ENCODE data around the gene CFAP97D2.
"Not testable (repeated sequence)": the region's sequence is repeated elsewhere in the genome, so short reads cannot be mapped to it uniquely, and the experiment has no call there.

The CFAP97D2 gene

DNA sequence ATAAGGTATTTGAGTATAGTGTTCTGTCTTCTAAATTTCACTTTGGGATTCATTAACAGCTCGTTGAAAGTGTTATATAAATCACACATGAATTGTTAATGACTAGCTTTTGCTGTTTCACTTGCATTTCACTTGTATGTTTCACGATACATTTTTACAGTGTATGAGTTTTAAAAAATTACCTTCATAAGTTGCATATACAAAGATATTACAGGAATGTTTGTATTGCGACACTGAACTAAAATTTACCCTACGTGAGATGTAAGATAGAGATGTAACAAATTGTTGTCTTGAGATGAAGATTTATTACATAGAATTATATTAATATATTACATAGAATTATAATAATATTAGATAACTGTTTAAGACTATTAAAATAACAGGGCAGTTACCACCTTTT lies 57.2 kb downstream of the CFAP97D2 start:
- DNase-seq: no peak

DNA sequence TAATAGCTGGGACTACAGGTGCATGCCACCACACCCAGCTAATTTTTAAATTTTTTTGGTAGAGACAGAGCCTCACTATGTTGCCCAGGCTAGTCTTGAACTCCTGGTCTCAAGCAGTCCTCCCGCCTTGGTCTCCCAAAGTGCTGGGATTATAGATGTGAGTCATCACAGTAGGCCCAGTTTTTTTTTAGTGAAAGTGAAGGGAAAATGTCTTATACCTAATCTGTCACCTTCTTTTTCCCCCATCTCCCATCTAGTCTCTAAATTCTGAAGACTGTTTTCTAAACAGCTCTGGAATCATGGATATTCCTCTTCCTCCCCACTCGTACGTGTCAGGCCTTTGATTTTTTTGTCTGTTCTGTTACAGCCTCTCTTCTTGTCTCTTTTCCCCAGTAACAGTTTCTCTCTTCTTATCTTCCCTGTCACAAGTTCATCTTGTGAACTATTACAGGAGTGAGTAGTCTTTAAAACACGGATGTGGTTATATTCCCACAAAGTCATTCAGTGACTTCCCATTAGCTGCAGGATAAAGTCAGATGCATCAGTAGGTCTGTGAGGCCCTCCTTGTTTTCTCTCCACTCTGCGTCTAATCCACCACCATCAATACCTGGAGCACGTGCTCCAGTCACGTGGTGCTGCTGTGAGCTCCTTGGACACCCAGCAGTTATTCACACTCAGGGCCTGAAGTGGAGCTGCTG lies 58.5 kb downstream of the CFAP97D2 start:
- DNase-seq: no peak

DNA sequence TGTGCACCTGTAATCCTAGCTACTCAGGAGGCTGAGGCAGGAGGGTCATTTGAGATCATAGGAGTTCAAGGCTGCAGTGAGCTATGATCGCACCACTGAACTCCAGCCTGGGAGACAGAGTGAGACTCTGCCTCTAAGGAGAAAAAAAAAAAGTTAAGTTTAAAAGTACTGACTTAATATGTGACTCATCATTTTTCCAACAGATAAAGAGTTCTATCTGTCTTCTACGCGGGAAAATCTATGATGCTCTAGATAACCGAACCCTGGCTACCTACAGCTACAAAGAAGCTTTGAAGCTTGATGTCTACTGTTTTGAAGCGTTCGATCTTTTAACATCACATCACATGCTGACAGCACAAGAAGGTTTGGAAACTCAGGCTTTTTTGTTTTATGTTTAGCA lies 62.9 kb downstream of the CFAP97D2 start:
- DNase-seq: no peak

DNA sequence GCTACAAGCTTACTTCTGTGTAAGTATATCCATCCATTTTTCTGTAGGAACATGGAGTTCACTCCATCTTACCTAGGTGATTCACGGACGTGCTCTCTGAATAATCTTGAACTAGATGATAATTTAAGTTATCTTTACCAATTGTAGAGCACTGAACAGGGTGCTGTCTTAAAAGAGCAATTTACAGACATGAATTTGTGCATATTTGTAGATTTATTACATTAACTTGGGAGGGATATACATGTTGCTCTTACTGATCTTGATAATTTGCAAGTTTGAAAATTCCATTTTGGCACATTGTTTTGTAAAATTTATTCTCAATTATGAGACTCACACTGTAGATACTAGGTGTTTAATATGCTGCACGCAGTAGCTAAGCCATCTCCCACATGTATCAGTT lies 64.9 kb downstream of the CFAP97D2 start:
- no peak for DNase-seq

DNA sequence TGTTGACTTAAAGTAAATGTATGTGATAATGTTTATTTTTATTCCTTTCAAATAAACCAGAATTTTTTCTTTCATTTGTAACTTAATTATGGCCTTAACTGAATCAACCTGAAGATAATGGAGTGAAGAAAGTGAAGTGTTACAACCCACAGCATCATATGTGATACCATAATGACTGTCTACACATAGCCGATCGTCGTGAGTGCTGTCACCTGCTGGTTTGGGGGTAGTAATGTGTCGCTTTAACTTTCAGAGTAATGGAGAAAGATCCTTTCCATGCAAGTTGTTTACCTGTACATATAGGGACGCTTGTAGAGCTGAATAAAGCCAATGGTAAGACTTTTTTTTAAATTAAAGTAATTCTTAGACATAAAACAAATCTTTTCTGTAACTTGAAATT lies 65.6 kb downstream of the CFAP97D2 start:
- no peak for DNase-seq

DNA sequence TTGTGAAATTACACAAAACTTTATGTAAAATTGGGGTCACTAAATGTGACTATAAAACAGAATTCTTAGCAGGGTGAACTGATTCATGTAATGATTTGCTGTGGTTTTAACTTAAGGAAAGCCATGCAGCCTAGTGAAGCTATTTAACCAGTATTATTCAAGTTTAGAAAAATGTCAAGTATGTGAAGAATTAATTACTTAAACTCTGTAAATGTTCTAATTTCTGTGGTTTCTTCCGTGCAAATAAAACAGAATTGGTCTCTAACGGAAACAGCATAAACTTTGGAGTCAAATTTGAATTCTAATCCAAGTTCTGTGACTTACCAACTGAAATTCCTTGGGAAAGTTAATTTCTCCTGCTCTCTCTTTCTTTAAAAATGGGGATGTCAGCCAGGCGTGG lies 69.0 kb downstream of the CFAP97D2 start:
- no peak for DNase-seq

DNA sequence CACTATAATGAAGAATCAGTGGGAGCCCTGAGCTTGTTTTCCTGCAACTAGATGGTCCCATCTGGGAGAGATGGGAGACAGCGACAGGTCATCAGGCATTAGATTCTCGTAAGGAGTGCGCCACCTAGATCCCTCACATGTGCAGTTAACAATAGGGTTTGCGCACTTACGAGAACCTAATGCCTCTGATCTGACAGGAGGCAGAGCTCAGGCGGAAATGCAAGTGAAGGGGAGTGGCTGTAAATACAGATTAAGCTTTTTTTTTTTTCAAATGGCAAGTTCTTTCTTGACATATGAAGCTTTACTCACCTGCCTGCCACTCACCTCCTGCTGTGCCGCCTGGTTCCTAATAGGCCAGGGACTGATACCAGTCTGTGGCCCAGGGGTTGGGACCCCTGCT lies 70.0 kb downstream of the CFAP97D2 start:
- DNase-seq: no peak

DNA sequence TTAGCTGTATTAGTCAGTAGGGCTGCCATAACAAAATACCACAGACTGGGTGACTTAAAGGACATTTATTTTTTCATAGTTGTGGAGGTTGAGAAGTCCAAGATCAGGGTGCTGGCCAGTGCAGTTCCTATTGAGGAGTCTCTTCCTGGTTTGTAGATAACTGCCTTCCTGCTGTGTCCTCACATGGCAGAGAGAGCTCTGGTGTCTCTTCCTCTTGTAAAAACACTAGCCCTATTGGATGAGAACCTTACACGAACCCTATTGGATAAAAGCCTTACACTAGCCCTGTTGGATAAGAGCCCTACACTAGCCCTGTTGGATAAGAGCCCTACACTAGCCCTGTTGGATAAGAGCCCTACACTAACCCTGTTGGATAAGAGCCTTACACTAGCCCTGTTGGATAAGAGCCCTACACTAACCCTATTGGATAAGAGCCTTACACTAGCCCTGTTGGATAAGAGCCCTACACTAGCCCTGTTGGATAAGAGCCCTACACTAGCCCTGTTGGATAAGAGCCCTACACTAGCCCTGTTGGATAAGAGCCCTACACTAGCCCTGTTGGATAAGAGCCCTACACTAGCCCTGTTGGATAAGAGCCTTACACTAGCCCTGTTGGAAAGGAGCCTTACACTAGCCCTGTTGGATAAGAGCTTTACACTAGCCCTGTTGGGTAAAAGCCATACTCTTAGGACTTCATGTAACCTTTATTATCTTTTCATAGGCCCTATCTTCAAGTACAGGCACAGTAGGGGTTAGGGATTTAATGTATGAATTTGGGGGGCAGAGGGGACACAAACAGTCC lies 72.8 kb downstream of the CFAP97D2 start:
- DNase-seq: not testable (repeated sequence)

DNA sequence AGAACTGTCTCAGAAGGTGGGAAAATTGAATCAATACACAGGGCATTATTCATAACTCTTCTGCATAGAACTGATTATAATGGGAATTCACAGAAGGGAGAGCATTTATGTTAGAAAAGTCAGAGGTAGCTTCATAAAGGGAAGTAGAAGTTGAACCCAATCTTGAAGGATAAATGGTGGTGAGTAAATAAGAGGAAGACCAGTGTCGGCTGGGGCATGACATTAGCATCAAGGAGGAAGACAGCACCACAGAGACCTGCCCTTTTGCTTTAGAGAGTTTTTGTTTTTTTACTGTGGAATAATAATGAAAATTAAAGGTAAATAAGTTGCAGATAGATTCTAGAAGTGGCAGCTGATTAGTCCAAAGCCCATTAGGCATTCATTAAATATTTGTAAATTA lies 77.5 kb downstream of the CFAP97D2 start:
- DNase-seq: no peak

DNA sequence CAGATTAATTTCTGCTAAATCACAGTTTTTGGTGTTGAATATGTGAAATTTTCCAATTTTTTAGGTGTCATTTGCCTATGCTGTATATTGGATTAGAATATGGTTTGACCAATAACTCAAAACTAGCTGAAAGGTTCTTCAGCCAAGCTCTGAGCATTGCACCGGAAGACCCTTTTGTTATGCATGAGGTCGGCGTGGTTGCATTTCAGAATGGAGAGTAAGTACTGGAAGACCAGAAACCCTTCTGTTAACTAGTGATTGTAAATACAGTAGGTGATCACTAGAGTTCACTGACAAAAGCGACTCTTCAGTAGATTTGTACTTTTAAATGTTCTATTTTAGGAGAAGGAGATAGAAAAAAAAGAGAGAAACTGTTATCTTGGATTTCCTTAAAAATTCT lies 78.0 kb downstream of the CFAP97D2 start:
- no peak for DNase-seq

DNA sequence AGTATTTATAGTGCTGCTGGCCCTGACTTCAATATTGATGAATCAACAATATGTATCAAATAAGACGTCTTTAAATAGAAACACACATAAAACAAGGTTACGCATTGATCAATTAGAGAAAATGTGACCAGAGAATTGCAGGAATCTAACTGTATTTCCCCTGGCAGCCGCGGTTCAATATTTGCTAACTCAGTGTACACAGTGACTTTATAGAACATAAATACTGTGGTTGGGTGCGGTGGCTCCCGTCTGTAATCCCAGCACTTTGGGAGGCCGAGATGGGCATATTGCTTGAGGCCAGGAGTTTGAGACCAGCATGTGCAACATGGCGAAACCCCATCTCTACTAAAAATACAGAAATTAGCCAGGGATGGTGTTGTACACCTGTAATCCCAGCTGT lies 79.5 kb downstream of the CFAP97D2 start:
- DNase-seq: no peak

DNA sequence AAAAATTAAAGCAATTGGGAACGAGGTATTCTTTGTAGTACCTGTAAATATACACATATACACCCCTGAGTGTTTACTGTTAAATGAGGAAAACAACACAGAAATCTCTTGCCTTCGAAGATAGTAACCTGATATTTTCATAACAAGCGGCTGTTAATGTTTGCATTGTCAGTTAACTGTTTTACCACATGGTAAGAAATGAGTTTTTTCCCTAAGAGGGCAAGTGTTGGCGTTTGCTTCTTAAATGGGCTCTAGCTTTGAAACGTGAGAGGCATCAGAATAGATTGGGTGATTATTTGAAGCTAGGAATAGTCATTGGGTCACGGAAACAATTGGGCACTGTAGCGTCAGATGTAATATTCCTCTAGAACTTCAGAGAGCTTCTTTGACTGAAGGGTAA lies 80.3 kb downstream of the CFAP97D2 start:
- DNase-seq: no peak

DNA sequence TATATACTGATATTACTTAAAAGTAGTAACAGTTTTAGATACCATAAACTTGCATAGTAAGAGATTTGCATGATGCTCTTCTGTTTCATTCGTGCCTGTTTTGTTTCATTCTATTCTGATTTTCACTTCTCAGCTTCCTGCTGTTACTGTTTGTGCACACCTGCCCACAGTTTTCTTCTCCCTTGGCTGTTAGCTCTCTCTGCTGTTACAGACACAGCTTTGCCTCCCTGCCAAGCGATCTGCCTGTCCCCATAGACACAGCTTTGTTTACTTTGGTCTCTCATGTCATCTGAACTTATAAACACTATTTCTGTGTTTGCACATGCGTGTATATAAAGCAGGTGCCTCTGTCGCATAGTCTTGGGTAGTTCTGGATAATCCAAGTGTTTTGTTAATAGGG lies 80.9 kb downstream of the CFAP97D2 start:
- no peak for DNase-seq

DNA sequence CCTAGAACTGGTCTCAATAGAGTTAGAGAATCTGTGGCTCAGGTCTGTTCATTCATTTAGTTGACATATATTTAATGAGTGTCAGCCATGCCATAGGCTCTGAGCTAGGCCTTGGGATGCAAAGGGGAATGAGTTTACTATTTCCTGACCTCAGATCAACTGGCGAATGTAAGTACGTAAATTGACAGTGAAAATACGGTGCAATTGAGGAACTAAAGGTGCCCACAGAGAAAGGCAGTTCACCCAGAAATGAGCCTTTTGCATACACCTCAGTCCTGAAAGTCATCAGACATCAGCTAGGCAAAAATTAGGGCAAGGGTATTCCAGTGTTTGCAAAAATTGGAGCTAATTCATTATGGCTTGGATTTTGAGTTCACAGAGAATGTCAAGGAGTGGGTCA lies 81.8 kb downstream of the CFAP97D2 start:
- DNase-seq: no peak

DNA sequence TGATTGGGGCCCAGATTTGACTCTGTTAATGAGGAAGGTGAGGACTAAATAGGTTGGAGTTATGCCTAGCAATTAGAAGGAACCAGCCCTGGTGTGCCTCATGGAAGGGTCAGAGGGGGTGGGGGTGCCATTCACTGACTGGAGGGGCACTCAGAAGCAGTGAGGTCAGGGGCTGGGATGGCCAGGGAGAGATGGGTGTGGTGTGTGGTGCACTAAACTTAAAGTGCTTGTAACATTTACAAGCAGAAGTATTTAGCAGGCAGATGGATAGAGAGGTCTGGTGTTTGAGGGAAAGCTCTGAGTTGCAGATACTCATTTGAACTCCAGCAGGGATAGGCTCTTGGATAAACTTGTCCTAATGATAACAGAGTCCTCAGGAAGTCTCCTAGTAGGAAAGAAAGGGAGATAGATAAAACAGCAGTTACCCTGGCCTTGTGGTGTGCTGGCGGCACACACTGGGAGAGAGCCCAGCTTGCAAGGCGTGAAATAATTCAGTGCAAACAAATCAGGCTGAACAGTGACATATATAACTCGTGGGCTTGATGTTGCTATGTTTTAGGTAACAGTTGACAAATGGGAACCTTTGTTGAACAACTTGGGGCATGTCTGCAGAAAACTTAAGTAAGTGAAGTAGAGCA lies 82.4 kb downstream of the CFAP97D2 start:
- no peak for DNase-seq

DNA sequence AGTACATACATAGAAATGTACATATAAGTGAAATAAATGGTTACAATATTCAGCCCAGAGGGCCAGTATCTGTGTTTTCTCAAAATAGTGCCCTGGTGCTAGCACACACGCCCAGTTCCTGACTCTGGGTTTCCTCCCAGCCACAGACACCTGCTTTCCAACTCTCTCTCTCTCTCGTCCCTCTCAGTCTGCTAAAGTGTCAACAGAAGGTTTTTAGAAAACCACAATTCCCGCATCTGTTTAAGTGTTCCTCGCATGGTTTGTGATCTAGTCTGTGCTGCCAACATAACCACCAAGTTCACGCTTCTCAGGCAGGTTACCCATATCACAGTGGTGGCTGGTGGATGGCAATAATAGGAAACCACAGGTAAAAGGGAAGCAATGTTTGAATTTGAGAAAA lies 84.5 kb downstream of the CFAP97D2 start:
- DNase-seq: no peak

DNA sequence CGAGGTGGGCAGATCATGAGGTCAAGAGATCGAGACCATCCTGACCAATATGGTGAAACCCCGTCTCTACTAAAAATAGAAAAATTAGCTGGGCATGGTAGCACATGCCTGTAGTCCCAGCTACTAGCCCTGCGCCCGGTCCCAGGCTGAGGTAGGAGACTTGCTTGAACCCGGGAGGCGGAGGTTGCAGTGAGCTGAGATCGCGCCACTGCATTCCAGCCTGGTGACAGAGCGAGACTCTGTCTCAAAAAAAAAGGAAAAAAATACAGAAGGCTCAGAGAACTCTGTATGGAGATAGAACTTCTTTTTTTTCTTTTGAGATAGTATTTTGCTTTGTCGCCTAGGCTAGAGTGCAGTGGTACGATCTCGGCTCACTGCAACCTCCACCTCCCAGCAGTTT lies 85.3 kb downstream of the CFAP97D2 start:
- not testable (repeated sequence) for DNase-seq

DNA sequence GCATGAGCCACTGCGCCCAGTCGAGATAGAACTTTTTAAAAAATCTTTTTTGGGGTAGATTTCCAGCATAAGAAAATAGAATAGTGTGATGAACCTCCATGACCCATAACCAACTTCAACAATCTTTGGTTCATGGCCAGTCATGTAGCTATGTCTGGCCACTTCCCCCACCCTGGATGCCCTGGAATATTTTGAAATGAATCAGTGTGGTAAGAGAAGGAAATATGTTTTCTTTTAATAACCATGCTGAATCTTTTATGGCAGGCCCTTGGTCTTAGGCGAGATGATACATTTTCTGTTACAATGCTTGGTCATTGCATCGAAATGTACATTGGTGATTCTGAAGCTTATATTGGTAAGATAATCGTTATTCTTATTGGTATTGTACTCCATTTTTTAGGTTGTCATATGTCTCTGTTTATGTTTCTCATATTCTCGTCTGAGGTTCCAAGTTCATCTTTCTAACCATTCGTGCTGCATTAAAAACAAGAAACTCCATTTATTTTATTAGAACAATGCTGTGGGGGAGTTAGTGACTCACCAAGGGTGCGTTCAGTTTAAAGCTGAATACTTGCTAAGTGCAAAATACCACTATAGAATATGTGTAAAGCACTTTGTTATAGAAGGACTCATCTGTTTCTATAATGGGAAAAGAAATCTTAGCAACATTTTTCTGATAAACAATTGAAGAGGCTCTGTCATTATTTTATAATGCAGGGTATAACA lies 86.0 kb downstream of the CFAP97D2 start:
- peak; percentile 62 for DNase-seq

DNA sequence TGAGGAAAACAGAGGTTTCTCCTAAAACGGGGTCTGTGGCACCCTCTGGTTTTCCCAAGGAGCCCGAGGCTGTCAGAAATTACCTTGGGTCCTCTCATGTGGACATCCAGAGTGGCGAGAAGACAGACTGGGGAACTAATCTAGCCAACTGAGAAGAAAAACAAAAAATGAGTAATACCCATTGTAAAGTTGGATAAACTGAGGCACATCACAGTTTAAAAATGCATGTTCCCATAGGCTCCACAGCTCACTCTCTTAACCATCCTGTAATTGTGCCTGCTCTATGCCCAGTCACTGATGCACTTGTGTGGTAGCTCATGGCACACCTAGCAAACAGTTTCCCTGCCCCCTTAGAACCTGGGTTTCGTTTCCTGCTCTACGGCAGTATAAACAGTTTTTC lies 87.2 kb downstream of the CFAP97D2 start:
- DNase-seq: no peak

DNA sequence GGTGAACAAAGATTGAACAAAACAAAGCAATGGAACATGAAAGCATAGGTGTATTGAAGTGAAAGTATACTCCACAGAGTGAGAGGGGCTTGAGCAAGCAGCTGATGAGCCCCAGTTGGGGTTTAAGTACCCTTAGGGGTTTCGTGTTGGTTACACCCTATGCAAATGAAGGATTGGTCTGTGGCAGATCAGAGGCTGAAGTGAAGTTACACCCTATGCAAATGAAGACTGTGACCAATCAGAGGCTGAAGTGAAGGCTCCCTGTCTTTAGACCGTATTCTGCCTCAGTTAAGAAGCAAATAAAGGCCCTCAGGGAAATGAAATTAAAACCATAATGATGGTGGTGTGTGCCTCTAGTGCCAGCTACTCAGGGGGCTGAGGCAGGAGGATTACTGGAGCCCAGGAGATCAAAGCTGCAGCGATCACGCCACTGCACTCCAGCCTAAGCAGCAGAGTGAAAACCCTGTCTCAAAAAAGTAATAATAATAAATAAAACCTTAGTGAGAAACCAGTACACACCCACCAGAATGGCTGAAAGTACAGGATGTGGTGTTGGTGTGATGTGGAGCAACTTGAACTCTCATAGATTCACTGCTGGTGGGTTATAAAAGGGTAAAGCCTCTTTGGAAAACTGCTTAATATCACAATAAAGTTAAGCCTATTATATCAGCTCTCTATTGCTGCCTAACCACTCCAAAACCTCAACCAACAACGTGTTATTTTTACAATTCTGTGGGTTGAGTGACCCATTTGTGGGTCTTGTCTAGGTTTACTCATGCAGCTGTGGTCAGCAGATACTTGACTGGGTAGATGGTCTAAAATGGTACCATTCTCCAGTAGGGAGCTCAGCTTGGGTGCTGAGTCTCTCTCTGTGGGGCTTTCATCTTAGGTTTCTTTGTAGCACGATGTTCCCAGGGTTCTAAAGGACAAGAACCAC lies 89.6 kb downstream of the CFAP97D2 start:
- DNase-seq: no peak

DNA sequence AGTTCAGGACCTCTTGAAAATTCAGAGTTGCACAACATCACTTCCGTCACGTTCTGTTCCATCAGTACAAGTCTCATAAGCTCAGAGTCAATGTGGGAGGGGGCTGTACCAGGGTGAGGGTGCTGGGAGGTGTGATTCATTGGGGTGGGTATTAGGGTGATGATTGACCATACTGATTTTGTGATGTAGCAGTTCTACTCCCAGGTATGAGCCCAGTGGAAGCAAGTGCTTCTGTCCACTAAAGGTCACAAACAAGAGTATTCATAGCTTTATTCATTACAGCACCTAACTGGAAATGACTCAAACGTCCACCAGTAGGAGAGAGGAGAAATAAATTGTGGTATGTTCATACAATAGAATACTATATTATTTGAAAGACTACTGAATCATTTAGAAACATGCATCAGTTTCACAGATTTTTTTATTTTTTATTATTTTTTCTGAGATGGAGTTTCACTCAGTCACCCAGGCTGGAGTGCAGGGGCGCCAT lies 90.3 kb downstream of the CFAP97D2 start:
- DNase-seq: no peak

Measured in amniotic stem cell (primary cell).